GM21529 (cell line): ENCODE results near the gene RTN4RL2.

ENCODE experiments used
- ATAC-seq: cut with Tn5 transposase; IDR thresholded peaks from one replicate; pipeline ENCODE4 v1.9.1; 2021; ENCODE audit not compliant: unreplicated experiment

Gene RTN4RL2

DNA sequence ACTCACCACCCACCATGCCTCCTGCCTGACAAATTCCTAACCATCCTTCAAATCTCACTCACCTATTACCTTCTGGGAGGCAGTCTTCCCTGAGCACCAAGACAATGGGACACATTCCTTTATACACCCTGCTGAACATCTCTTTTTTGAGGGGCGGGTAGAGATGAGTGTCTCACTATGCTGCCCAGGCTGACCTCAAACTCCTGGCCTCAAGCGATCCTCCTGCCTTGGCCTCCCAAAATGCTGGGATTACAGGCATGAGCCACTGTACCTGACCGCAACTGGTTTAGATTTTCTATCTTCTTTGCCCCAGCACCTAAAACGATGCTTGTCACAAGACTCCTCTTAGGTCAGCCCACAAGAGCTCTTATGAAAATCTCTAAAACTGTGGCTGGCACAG lies 63.1 kb downstream of the RTN4RL2 start:
- ATAC-seq, result no peak
